GM12878 (cell line): ENCODE data around the gene EI24. TPM values are rescaled to one million over a fixed set of nuclear protein-coding genes. Genes with fewer than 3 reads are reported as not detected.
A peak's percentile ranks its signal among the peaks of the same experiment; 100 is the strongest.

ENCODE experiments used
- ATAC-seq: fragments of 200-7000 bp; cut with Tn5 transposase; 3 replicates; pipeline ENCODE4 v1.9.1; 2020; ENCODE audit warnings: mild to moderate bottlenecking, moderate library complexity
- BruUV-seq: library from RNA; stranded (reverse); fragments of 400-500 nt; replicated peaks from 2 replicates; lab custom pipeline; 2021; lab: Mats Ljungman, UMichigan
- CTCF ChIA-PET: fragments of 300-600 bp; sonication (Branson Sonifier 250); formaldehyde crosslinking; extraction: SDS; loops from one replicate; lab custom pipeline; 2021; ENCODE audit warnings: inconsistent platforms; lab: Yijun Ruan, JAX
- POLR2A ChIA-PET: fragments of 350-600 bp; formaldehyde crosslinking; extraction: SDS; loops from one replicate; lab custom pipeline; 2021; ENCODE audit warnings: inconsistent platforms; lab: Charles Lee
- RAD21 ChIA-PET: fragments of 300-600 bp; sonication (Branson Sonifier 250); formaldehyde crosslinking; loops from one replicate; lab custom pipeline; 2023; ENCODE audit warnings: antibody characterized with exemption; ENCODE audit not compliant: unreplicated experiment; lab: Charles Lee
- SMC1A ChIA-PET: fragments of 300-600 bp; sonication (Branson Sonifier 250); formaldehyde crosslinking; loops from one replicate; lab custom pipeline; 2023; ENCODE audit not compliant: unreplicated experiment, uncharacterized antibody; lab: Charles Lee
- DNase-seq: peaks from one replicate; pipeline ENCODE4 v3.0.0-alpha.2; 2011; ENCODE audit warnings: low read depth, low spot score
- FAIRE-seq: peaks from 3 replicates; lab custom pipeline; 2011; peaks lifted over from hg19 to GRCh38; lab: Jason Lieb, UNC
- H2AFZ ChIP-seq: 2 replicates; pipeline ENCODE4 v1.6.0; 2011; ENCODE audit warnings: low read depth, low read length, control low read depth; ENCODE audit not compliant: control insufficient read depth
- H3K27ac ChIP-seq: 2 replicates; pipeline ENCODE4 v1.5.1; 2011; ENCODE audit warnings: control low read depth; ENCODE audit not compliant: control insufficient read depth, insufficient read depth
- H3K27me3 ChIP-seq, 2 experiments: replicated peaks in 1 of 2; 2 replicates each; pipeline versions ENCODE4 v1.6.0 to v1.6.1; 2011; ENCODE audit warnings: low read length in 1 of 2; ENCODE audit not compliant: control insufficient read depth in 2 of 2, insufficient read depth in 2 of 2
- H3K36me3 ChIP-seq, 2 experiments: 2 replicates each; pipeline ENCODE4 v1.5.1; 2011; ENCODE audit warnings: low read length in 1 of 2; ENCODE audit not compliant: control insufficient read depth in 2 of 2, insufficient read depth in 2 of 2
- H3K4me1 ChIP-seq: 2 replicates; pipeline ENCODE4 v1.6.1; 2011; ENCODE audit warnings: mild to moderate bottlenecking, low read length, moderate library complexity, mixed read lengths; ENCODE audit not compliant: control insufficient read depth, insufficient read depth
- H3K4me2 ChIP-seq: 2 replicates; pipeline ENCODE4 v1.6.0; 2011; ENCODE audit warnings: control low read depth; ENCODE audit not compliant: control insufficient read depth, insufficient read depth
- H3K4me3 ChIP-seq: fragments of 200-600 bp; sonication (generic); 2 replicates; pipeline ENCODE4 v1.5.1; 2016
- H3K79me2 ChIP-seq: 2 replicates; pipeline ENCODE4 v1.6.0; 2011; ENCODE audit warnings: low read length; ENCODE audit not compliant: control insufficient read depth, insufficient read depth
- H3K9ac ChIP-seq: 2 replicates; pipeline ENCODE4 v1.8.0; 2011; ENCODE audit warnings: low read length, control low read depth, mixed read lengths; ENCODE audit not compliant: control insufficient read depth, insufficient read depth
- H3K9me3 ChIP-seq: replicated peaks from 3 replicates; pipeline ENCODE4 v1.5.1; 2011; ENCODE audit warnings: mild to moderate bottlenecking, low read length; ENCODE audit not compliant: control insufficient read depth, insufficient read depth
- H4K20me1 ChIP-seq: 2 replicates; pipeline ENCODE4 v1.6.0; 2011; ENCODE audit not compliant: control insufficient read depth, insufficient read depth
- CREM ChIP-seq: IDR thresholded peaks from 2 replicates; pipeline ENCODE4 v1.6.1; 2014; ENCODE audit warnings: antibody characterized with exemption, low read depth
- ESRRA ChIP-seq: IDR thresholded peaks from 2 replicates; pipeline ENCODE4 v1.6.1; 2012; ENCODE audit warnings: mild to moderate bottlenecking, low read length, improper control_type of control experiment
- EZH2 ChIP-seq: IDR thresholded peaks from 2 replicates; pipeline ENCODE4 v1.6.1; 2012; ENCODE audit warnings: low read depth, mild to moderate bottlenecking, control low read depth, inconsistent platforms, low read length, borderline replicate concordance; ENCODE audit not compliant: control insufficient read depth
- MXI1 ChIP-seq: fragments of 150-350 bp; IDR thresholded peaks from 2 replicates; pipeline ENCODE4 v1.6.1; 2011; ENCODE audit warnings: low read depth, mild to moderate bottlenecking, inconsistent platforms, low read length, improper control_type of control experiment
- RAD21 ChIP-seq: IDR thresholded peaks from 2 replicates; pipeline ENCODE4 v1.6.1; 2011; ENCODE audit warnings: mild to moderate bottlenecking, low read depth, low read length, moderate library complexity; ENCODE audit not compliant: insufficient read depth
- RELA ChIP-seq: fragments of 450-650 bp; IDR thresholded peaks from 2 replicates; pipeline ENCODE4 v1.8.0; 2014; ENCODE audit warnings: borderline replicate concordance; ENCODE audit not compliant: partially characterized antibody
- SIX5 ChIP-seq: IDR thresholded peaks from 2 replicates; pipeline ENCODE4 v1.6.1; 2011; ENCODE audit warnings: mild to moderate bottlenecking, low read depth, low read length, moderate library complexity; ENCODE audit not compliant: severe bottlenecking
- SMAD5 ChIP-seq: IDR thresholded peaks from 2 replicates; pipeline ENCODE4 v1.6.1; 2016; ENCODE audit warnings: antibody characterized with exemption, low read depth
- WGBS: methylation state at CpG from one replicate; pipeline ENCODE4 v1.1.6; 2016; ENCODE audit warnings: low lambda C conversion rate; ENCODE audit not compliant: insufficient replicate concordance, insufficient coverage; ENCODE audit errors: missing lambda C conversion rate; 5-methylcytosine and 5-hydroxymethylcytosine counted together
- in situ Hi-C: fragments of 300-500 bp; cut with MboI; formaldehyde crosslinking; loops from 9 replicates; pipeline ENCODE4 v1.14.3; 2018; ENCODE audit warnings: mixed read lengths
- intact Hi-C: fragments of 100-400 bp; cut with micrococcal nuclease; formaldehyde crosslinking; loops from one replicate; pipeline ENCODE4 v1.14.2; 2022; ENCODE audit not compliant: unreplicated experiment
- polyA plus RNA-seq, 11 experiments: library from polyadenylated mRNA; depleted of rRNA in 4 of 11; unstranded in 6 of 11; stranded (reverse) in 5 of 11; fragments of >200 nt; fragmentation: Nextera tagmentation in 4 of 11; fragmentation: Illumina TruSeq in 1 of 11; extraction: Ambion mirVana in 4 of 11; extraction: Trizol in 1 of 11; gene quantifications; 1 replicate in 1 of 11; 2 replicates in 10 of 11; pipeline versions ENCODE4 v1.2.1 to v1.2.3, GENCODE V29; 2011 to 2016; ENCODE audit warnings: inconsistent platforms in 2 of 11, missing spikeins in 2 of 11, low read depth in 1 of 11
- total RNA-seq, 4 experiments: library from RNA; depleted of rRNA in 3 of 4; stranded (reverse); fragments of >200 nt in 3 of 4; fragmentation: Illumina TruSeq in 1 of 4; extraction: Trizol in 1 of 4; gene quantifications; 2 replicates each; pipeline versions ENCODE4 v1.2.1 to v1.2.3, GENCODE V29; 2013 to 2021
- TF ChIP-seq, protein P1 (sequence below): fragments of 450-650 bp; IDR thresholded peaks from 2 replicates; pipeline ENCODE4 v1.6.1; 2017; ENCODE audit warnings: mild to moderate bottlenecking, low read depth, inconsistent platforms; ENCODE audit not compliant: poor library complexity, severe bottlenecking
- TF ChIP-seq, protein P2 (sequence below): fragments of 450-650 bp; IDR thresholded peaks from 2 replicates; pipeline ENCODE4 v1.6.1; 2016; ENCODE audit warnings: mild to moderate bottlenecking, moderate library complexity, borderline replicate concordance
- TF ChIP-seq, protein P3 (sequence below): IDR thresholded peaks from 2 replicates; pipeline ENCODE4 v1.6.1; 2011; ENCODE audit warnings: borderline replicate concordance, low read depth, mild to moderate bottlenecking, moderate library complexity, mixed read lengths, low read length; ENCODE audit not compliant: insufficient read depth; ENCODE audit errors: extremely low read length
- TF ChIP-seq, protein P4 (sequence below): IDR thresholded peaks from 2 replicates; pipeline ENCODE4 v1.6.1; 2012; ENCODE audit warnings: low read depth, low read length, improper control_type of control experiment

EI24 gene
- total and polyA plus RNA-seq, 10 of the 15 experiments (the other 5 are each of a cell fraction or from before 2014, with no cell fraction given), result 20.3 to 127 (median 70.4) TPM

DNA sequence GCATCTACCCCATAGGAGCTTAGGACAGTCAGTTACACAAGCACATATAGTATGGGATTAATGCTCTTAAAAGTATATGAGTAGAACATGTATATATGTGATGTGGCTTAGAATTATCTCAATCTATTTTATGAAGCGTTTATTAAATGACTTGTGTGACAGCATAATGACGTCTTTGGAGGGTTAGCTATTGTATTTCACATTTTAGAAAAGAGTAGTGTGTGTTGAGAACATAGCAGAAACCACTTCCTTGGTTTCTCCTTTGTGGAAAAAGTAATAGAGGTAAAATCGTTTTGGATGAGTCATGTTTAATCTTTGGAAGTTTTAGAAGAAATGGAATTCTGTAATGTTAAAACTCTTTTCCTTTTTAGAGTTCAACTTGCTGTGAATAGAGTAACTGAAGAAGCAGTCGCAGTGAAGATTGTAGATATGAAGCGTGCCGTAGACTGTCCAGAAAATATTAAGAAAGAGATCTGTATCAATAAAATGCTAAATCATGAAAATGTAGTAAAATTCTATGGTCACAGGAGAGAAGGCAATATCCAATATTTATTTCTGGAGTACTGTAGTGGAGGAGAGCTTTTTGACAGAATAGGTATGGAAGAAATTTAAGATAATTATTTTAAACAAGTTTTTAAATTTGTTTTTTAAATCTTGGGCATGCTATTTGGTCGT lies 58.1 kb downstream of the EI24 start:
- in situ Hi-C loops, result no loop called here
- no peak for TF ChIP-seq RELA
- no peak for TF ChIP-seq SIX5
- no peak for TF ChIP-seq SMAD5
- no peak for TF ChIP-seq RAD21
- TF ChIP-seq EZH2, result no peak
- no peak for TF ChIP-seq MXI1
- TF ChIP-seq, protein P1, sequence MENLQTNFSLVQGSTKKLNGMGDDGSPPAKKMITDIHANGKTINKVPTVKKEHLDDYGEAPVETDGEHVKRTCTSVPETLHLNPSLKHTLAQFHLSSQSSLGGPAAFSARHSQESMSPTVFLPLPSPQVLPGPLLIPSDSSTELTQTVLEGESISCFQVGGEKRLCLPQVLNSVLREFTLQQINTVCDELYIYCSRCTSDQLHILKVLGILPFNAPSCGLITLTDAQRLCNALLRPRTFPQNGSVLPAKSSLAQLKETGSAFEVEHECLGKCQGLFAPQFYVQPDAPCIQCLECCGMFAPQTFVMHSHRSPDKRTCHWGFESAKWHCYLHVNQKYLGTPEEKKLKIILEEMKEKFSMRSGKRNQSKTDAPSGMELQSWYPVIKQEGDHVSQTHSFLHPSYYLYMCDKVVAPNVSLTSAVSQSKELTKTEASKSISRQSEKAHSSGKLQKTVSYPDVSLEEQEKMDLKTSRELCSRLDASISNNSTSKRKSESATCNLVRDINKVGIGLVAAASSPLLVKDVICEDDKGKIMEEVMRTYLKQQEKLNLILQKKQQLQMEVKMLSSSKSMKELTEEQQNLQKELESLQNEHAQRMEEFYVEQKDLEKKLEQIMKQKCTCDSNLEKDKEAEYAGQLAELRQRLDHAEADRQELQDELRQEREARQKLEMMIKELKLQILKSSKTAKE, result no peak
- TF ChIP-seq ESRRA, result no peak
- TF ChIP-seq, protein P2, sequence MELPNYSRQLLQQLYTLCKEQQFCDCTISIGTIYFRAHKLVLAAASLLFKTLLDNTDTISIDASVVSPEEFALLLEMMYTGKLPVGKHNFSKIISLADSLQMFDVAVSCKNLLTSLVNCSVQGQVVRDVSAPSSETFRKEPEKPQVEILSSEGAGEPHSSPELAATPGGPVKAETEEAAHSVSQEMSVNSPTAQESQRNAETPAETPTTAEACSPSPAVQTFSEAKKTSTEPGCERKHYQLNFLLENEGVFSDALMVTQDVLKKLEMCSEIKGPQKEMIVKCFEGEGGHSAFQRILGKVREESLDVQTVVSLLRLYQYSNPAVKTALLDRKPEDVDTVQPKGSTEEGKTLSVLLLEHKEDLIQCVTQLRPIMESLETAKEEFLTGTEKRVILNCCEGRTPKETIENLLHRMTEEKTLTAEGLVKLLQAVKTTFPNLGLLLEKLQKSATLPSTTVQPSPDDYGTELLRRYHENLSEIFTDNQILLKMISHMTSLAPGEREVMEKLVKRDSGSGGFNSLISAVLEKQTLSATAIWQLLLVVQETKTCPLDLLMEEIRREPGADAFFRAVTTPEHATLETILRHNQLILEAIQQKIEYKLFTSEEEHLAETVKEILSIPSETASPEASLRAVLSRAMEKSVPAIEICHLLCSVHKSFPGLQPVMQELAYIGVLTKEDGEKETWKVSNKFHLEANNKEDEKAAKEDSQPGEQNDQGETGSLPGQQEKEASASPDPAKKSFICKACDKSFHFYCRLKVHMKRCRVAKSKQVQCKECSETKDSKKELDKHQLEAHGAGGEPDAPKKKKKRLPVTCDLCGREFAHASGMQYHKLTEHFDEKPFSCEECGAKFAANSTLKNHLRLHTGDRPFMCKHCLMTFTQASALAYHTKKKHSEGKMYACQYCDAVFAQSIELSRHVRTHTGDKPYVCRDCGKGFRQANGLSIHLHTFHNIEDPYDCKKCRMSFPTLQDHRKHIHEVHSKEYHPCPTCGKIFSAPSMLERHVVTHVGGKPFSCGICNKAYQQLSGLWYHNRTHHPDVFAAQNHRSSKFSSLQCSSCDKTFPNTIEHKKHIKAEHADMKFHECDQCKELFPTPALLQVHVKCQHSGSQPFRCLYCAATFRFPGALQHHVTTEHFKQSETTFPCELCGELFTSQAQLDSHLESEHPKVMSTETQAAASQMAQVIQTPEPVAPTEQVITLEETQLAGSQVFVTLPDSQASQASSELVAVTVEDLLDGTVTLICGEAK, result no peak
- TF ChIP-seq, protein P3, sequence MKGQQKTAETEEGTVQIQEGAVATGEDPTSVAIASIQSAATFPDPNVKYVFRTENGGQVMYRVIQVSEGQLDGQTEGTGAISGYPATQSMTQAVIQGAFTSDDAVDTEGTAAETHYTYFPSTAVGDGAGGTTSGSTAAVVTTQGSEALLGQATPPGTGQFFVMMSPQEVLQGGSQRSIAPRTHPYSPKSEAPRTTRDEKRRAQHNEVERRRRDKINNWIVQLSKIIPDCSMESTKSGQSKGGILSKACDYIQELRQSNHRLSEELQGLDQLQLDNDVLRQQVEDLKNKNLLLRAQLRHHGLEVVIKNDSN, result no peak
- no peak for TF ChIP-seq CREM
- TF ChIP-seq, protein P4, sequence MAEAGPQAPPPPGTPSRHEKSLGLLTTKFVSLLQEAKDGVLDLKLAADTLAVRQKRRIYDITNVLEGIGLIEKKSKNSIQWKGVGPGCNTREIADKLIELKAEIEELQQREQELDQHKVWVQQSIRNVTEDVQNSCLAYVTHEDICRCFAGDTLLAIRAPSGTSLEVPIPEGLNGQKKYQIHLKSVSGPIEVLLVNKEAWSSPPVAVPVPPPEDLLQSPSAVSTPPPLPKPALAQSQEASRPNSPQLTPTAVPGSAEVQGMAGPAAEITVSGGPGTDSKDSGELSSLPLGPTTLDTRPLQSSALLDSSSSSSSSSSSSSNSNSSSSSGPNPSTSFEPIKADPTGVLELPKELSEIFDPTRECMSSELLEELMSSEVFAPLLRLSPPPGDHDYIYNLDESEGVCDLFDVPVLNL, result no peak

More for the DNA sequence above, 58.1 kb downstream of the EI24 start:
- Histone ChIP-seq H4K20me1 (no peaks in the 10 kb centered on the region), H3K27ac (peak overlapping the region; percentile 97; the same call in 1 of the 2 replicates), H3K4me3 (peak overlapping the region; percentile 81), H3K9me3 (no peaks in the 10 kb centered on the region), H3K27me3 (no peaks in the 10 kb centered on the region), H3K9ac (peak overlapping the region; percentile 97; the same call in 1 of the 2 replicates), H3K4me1 (peaks cover 7% of the 10 kb centered on the region; the same call in 1 of the 2 replicates), H3K79me2 (peaks cover 30% of the 10 kb centered on the region), H2AFZ (no peak overlapping the region), H3K4me2 (peak overlapping the region; percentile 97), H3K36me3 (peaks cover 3 to 11% of the 10 kb centered on the region in 2 experiments)
- DNase-seq (no peak), FAIRE-seq (no peak), ATAC-seq (no peak)
- POLR2A ChIA-PET, result interaction anchor here (1.6 kb wide), 1 partner anchor 58 kb away, joined by 7 read pairs; the partner anchor contains the start of gene EI24
- 54% methylated on average over 7 of the region's 7 CpGs for WGBS
- intact Hi-C loops, result loop anchor here (2.0 kb wide), 1 partner anchor 247 kb away; no protein-coding TSS in a partner anchor
- no TSS peak for BruUV-seq
- RAD21 ChIA-PET, result no interaction called here
- CTCF ChIA-PET, result interaction anchor here (0.6 to 1.6 kb wide), 13 partner anchors 10 to 566 kb away, joined by 3 to 4 read pairs (median 3); partner anchors contain the start of gene HYLS1
- SMC1A ChIA-PET, result interaction anchor here (0.8 to 1.6 kb wide), 7 partner anchors 10 to 260 kb away, joined by 3 to 4 read pairs (median 4); partner anchors contain the start of gene HYLS1
